Adrenal gland (tissue), 12 donors: ENCODE data around the gene KCNF1. TPM values are rescaled to one million over a fixed set of nuclear protein-coding genes. Genes with fewer than 3 reads are reported as not detected.

Source experiments
- DNase-seq, 7 donors: peaks; one replicate each; pipeline ENCODE4 v3.0.0-alpha.2; 2019 to 2020
- H3K27ac ChIP-seq, 5 donors: fragments of 200-600 bp; sonication (generic) in 4 of 5; 1 replicate in 3 of 5; 2 replicates in 2 of 5; pipeline versions ENCODE4 v1.5.1 to v1.8.0; 2016 to 2020; ENCODE audit warnings: mild to moderate bottlenecking in 1 of 5
- H3K27me3 ChIP-seq: fragments of 200-600 bp; 2 replicates; pipeline ENCODE4 v1.8.0; 2021
- H3K36me3 ChIP-seq, 2 donors: fragments of 200-600 bp; replicated peaks in 1 of 2; 1 replicate in 1 of 2; 2 replicates in 1 of 2; pipeline versions ENCODE4 v1.5.1 to v1.8.0; 2018 to 2022
- H3K4me1 ChIP-seq, 2 donors: fragments of 200-600 bp; replicated peaks in 1 of 2; 1 replicate in 1 of 2; 2 replicates in 1 of 2; pipeline versions ENCODE4 v1.5.1 to v1.8.0; 2018 to 2021
- H3K4me3 ChIP-seq, 4 donors: fragments of 200-600 bp; sonication (generic) in 3 of 4; one replicate each; pipeline ENCODE4 v1.5.1; 2016 to 2018
- H3K9me3 ChIP-seq, 3 donors: fragments of 200-600 bp; sonication (generic) in 1 of 3; replicated peaks in 1 of 3; 1 replicate in 2 of 3; 2 replicates in 1 of 3; pipeline versions ENCODE4 v1.5.1 to v1.8.0; 2016 to 2021
- POLR2A ChIP-seq, 2 donors: fragments of 450-650 bp; IDR thresholded peaks; one replicate each; pipeline ENCODE4 v1.6.1; 2017; ENCODE audit warnings: antibody characterized with exemption in 2 of 2, mild to moderate bottlenecking in 2 of 2, moderate library complexity in 1 of 2
- WGBS, 4 donors: extraction: QIAGEN DNeasy Blood & Tissue Kit in 2 of 4; methylation state at CpG; one replicate each; pipeline versions ENCODE4 v1.1.5 to v1.1.7; 2013 to 2017; 5-methylcytosine and 5-hydroxymethylcytosine counted together
- intact Hi-C, 2 donors: fragments of 100-400 bp; cut with DNase I; formaldehyde crosslinking; loops; one replicate each; pipeline versions ENCODE4 v1.14.1 to v1.15.0; 2022 to 2023
- polyA plus RNA-seq, 3 donors: library from polyadenylated mRNA; stranded (reverse); fragments of 200-250 nt in 2 of 3; fragments of 350-450 nt in 1 of 3; fragmentation: Illumina TruSeq in 1 of 3; extraction: RNeasy Lipid Tissue Mini Kit (QIAGEN cat#74804) in 1 of 3; gene quantifications; one replicate each; pipeline ENCODE4 v1.2.3, GENCODE V29; 2013 to 2014
- total RNA-seq, 9 donors: library from RNA; depleted of rRNA in 4 of 9; stranded (reverse); fragments of >200 nt in 4 of 9; fragments of 120-200 nt in 1 of 9; fragmentation: NEBNext Ultra II Directional in 1 of 9; extraction: Animal tissue kit (Norgen Biotek cat#: 25700) in 1 of 9; gene quantifications; one replicate each; pipeline versions ENCODE4 v1.1.0 to v1.2.4, GENCODE V29; 2013 to 2023
- TF ChIP-seq, protein P1 (sequence below), 6 experiments: fragments of 450-650 bp in 4 of 6; fragments of 200-600 bp in 2 of 6; sonication (generic) in 1 of 6; IDR thresholded peaks; 1 replicate in 5 of 6; 2 replicates in 1 of 6; pipeline versions ENCODE4 v1.5.1 to v1.8.0; 2016 to 2021; ENCODE audit warnings: antibody characterized with exemption in 6 of 6, mild to moderate bottlenecking in 2 of 6, moderate library complexity in 1 of 6
- donor health status: healthy with polysubstance abuse.
- donor health status: Bipolar disorder and iron deficiency.
- donor health status: DM: yes; HTN: yes; CAD: no.
- donor health status: DM: no; HTN: no; CAD: no.
- donor health status: DM: no; HTN: no; CAD: no.
- donor health status: DM: yes; HTN: yes; CAD: no.

Gene KCNF1
- total and polyA plus RNA-seq, 12 donors, result 0.03 to 1.1 (median 0.15) TPM; not detected in 8

DNA sequence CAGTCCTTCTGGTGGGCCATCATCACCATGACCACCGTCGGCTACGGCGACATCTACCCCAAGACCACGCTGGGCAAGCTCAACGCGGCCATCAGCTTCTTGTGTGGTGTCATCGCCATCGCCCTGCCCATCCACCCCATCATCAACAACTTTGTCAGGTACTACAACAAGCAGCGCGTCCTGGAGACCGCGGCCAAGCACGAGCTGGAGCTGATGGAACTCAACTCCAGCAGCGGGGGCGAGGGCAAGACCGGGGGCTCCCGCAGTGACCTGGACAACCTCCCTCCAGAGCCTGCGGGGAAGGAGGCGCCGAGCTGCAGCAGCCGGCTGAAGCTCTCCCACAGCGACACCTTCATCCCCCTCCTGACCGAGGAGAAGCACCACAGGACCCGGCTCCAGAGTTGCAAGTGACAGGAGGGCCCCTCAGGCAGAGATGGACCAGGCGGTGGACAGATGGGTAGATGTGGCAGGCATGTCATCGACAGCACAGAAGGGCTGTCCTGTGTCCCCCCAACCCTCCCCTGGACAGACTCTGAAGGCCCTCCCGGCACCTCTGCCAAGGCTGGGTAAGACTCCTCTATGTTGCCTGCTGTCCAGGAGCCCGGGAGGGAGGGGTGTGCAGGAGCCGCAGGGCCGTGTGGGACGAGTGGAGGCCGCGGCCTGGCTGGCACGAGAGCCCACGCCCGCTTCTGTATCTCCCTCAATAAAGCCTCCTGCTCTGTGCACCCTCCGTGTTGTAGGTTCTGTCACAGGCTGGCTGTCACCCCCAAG is 2.0 kb downstream of the KCNF1 start:
- Histone ChIP-seq H3K4me3 (no peak overlapping the region), H3K36me3 (no peaks in the 10 kb centered on the region), H3K4me1 (peaks cover 0 to 6% of the 10 kb centered on the region in 2 donors), H3K27ac (no peak overlapping the region), H3K9me3 (no peaks in the 10 kb centered on the region), H3K27me3 (peaks cover 37% of the 10 kb centered on the region)
- intact Hi-C loops, result no loop called here
- TF ChIP-seq, protein P1, sequence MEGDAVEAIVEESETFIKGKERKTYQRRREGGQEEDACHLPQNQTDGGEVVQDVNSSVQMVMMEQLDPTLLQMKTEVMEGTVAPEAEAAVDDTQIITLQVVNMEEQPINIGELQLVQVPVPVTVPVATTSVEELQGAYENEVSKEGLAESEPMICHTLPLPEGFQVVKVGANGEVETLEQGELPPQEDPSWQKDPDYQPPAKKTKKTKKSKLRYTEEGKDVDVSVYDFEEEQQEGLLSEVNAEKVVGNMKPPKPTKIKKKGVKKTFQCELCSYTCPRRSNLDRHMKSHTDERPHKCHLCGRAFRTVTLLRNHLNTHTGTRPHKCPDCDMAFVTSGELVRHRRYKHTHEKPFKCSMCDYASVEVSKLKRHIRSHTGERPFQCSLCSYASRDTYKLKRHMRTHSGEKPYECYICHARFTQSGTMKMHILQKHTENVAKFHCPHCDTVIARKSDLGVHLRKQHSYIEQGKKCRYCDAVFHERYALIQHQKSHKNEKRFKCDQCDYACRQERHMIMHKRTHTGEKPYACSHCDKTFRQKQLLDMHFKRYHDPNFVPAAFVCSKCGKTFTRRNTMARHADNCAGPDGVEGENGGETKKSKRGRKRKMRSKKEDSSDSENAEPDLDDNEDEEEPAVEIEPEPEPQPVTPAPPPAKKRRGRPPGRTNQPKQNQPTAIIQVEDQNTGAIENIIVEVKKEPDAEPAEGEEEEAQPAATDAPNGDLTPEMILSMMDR (IDR thresholded peaks at IDR 0.05), result no peak
- TF ChIP-seq POLR2A (IDR thresholded peaks at IDR 0.05), result no peak
- no peak for DNase-seq
- 87 to 88% (median 87%) methylated on average over 21 to 38 of the region's 38 CpGs for WGBS, 4 donors

DNA sequence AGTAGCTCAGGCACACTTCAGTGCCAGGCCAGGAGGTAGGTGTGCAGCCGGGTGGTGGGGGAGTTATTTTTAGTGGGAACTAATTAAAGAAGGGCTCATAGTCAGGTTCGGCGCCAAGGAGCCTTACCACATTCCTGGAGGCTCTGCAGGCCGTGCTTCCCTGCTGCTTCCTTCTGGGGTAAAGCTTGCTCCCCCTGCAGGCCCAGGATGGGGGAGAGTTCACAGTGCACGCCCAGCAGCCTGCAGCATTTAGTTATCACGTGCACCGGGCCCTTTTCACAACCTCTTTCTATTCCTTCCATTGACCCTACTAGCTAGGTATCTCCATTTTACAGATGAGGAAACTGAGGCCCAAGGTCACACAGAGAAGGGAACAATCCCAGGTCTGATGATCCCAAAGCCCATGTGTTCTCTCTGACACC is 2.5 kb downstream of the KCNF1 start:
- H3K4me3 ChIP-seq, result no peak overlapping the region
- H3K36me3 ChIP-seq, result no peaks in the 10 kb centered on the region
- H3K27ac ChIP-seq, result no peak overlapping the region
- 52 to 64% (median 57%) methylated on average over 4 to 7 of the region's 7 CpGs for WGBS, 4 donors
- no peak for TF ChIP-seq POLR2A (IDR thresholded peaks at IDR 0.05)
- TF ChIP-seq, protein P1 (IDR thresholded peaks at IDR 0.05), result no peak
- no peaks in the 10 kb centered on the region for H3K9me3 ChIP-seq
- peaks cover 37% of the 10 kb centered on the region for H3K27me3 ChIP-seq
- intact Hi-C loops, result no loop called here
- DNase-seq, result no peak
- H3K4me1 ChIP-seq, result peaks cover 0 to 6% of the 10 kb centered on the region in 2 donors

DNA sequence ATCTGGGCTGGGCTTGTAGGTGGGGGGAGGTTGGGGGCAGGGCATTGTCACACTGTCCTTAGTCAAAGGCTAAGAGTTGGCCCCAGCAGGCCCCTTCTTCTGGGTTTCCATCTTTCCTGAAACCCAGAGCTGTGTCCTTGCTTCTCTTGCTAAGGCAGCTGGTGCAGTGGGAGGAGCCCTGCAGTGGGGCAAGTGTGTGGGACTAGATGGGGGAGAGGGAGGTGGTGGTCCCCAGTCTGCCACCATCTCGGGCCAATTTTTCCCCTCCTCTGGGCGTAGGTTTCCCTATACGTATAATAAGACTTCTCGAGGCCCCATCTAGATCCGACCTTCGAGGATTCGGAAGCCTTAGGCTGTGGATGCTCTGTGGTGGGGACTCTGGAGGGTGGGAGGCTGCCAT is 3.5 kb downstream of the KCNF1 start:
- no peaks in the 10 kb centered on the region for H3K36me3 ChIP-seq
- no peak for DNase-seq
- H3K27me3 ChIP-seq, result peaks cover 37% of the 10 kb centered on the region
- no peak for TF ChIP-seq POLR2A (IDR thresholded peaks at IDR 0.05)
- TF ChIP-seq, protein P1 (IDR thresholded peaks at IDR 0.05), result no peak
- no peak overlapping the region for H3K4me3 ChIP-seq
- WGBS, 4 donors, result 86 to 95% (median 92%) methylated on average over 7 of the region's 7 CpGs
- H3K4me1 ChIP-seq, result peaks cover 0 to 6% of the 10 kb centered on the region in 2 donors
- no peak overlapping the region for H3K27ac ChIP-seq
- intact Hi-C loops, result no loop called here
- H3K9me3 ChIP-seq, result no peaks in the 10 kb centered on the region

DNA sequence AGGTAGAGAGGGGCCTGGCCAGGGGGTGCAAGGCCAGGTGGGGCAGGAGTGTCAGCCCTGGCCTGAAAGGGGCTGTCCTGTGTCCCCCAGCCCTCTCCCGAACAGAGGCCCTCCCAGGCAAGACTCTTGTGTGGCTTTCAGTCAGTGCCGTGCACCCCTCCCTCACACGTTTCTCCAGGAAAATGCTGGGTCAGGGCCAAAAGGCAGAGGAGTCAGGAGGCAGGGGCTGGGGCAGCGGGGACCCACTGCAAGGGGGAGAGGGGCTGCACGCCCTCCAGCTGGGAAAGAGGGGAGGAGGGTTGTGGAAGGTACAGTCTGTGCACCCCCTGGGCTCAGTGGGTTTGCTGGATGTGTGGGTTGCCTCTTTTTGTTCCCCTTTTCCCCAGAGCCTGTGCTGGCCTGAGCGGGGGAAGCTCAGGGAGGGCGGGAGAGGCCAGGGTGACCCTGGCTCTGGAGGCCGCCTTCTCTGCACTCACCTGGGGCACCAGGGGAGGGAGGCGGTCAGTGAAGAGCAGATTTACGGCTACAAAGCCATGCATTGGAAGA is 4.1 kb downstream of the KCNF1 start:
- Histone ChIP-seq H3K4me3 (no peak overlapping the region), H3K27me3 (peaks cover 34% of the 10 kb centered on the region), H3K4me1 (peaks cover 0 to 6% of the 10 kb centered on the region in 2 donors), H3K36me3 (no peaks in the 10 kb centered on the region), H3K9me3 (no peaks in the 10 kb centered on the region), H3K27ac (no peak overlapping the region)
- DNase-seq, result no peak
- WGBS, 4 donors, result 68 to 90% (median 81%) methylated on average over 6 to 10 of the region's 10 CpGs
- intact Hi-C loops, result no loop called here
- TF ChIP-seq POLR2A (IDR thresholded peaks at IDR 0.05), result no peak
- TF ChIP-seq, protein P1 (IDR thresholded peaks at IDR 0.05), result no peak
